Fibroblast of skin of back (primary cell): ENCODE data around the gene NDST4.

Experiments
- DNase-seq: peaks from one replicate; pipeline ENCODE4 v3.0.0-alpha.2; 2013

Gene NDST4

GRCh38 chr4:114782415-114783214 is 330.8 kb downstream of the NDST4 start:
- peak; percentile 67 for DNase-seq

GRCh38 chr4:114780205-114780604 is 333.2 kb downstream of the NDST4 start:
- DNase-seq = peak; percentile 49
